IMR-90 (cell line): ENCODE results near the gene OXSR1. TPM values are rescaled to one million over a fixed set of nuclear protein-coding genes. Genes with fewer than 3 reads are reported as not detected.

Source experiments
- ATAC-seq: fragments of 200-7000 bp; cut with Tn5 transposase; 2 replicates; pipeline ENCODE4 v1.9.1; 2020; ENCODE audit warnings: low read depth, mild to moderate bottlenecking, moderate library complexity
- BruUV-seq: library from RNA; stranded (reverse); fragments of 400-500 nt; replicated peaks from 2 replicates; lab custom pipeline; 2021; lab: Mats Ljungman, UMichigan
- CTCF ChIA-PET: fragments of 300-600 bp; formaldehyde crosslinking; extraction: SDS; loops from one replicate; lab custom pipeline; 2021; ENCODE audit warnings: antibody characterized with exemption; lab: Yijun Ruan, JAX
- POLR2A ChIA-PET: fragments of 300-600 bp; sonication (Branson Sonifier 250); formaldehyde crosslinking; loops from one replicate; lab custom pipeline; 2022; ENCODE audit warnings: antibody characterized with exemption; ENCODE audit not compliant: unreplicated experiment; lab: Charles Lee
- DNase-seq: peaks from one replicate; pipeline ENCODE4 v3.0.0; 2013
- H2AFZ ChIP-seq: replicated peaks from 2 replicates; pipeline ENCODE3; 2013; ENCODE audit warnings: low read length, mild to moderate bottlenecking; ENCODE audit not compliant: poor library complexity
- H2AK5ac ChIP-seq: 2 replicates; pipeline ENCODE4 v1.6.1; 2013; ENCODE audit warnings: low read depth, low read length, inconsistent platforms
- H2AK9ac ChIP-seq: replicated peaks from 2 replicates; pipeline ENCODE3; 2013; ENCODE audit warnings: mild to moderate bottlenecking, low read depth, low read length, moderate library complexity; ENCODE audit not compliant: poor library complexity
- H2BK120ac ChIP-seq: 2 replicates; pipeline ENCODE4 v1.6.1; 2013; ENCODE audit warnings: low read depth, low read length, inconsistent platforms
- H2BK15ac ChIP-seq: 3 replicates; pipeline ENCODE4 v1.6.1; 2013; ENCODE audit warnings: low read depth, low read length, inconsistent platforms
- H2BK20ac ChIP-seq: 2 replicates; pipeline ENCODE4 v1.6.1; 2013; ENCODE audit warnings: low read depth, mild to moderate bottlenecking, inconsistent platforms, low read length, moderate library complexity
- H2BK5ac ChIP-seq: 2 replicates; pipeline ENCODE4 v1.6.1; 2013; ENCODE audit warnings: mild to moderate bottlenecking, low read depth, low read length, inconsistent platforms; ENCODE audit not compliant: poor library complexity, severe bottlenecking
- H3K14ac ChIP-seq: replicated peaks from 2 replicates; pipeline ENCODE4 v1.6.1; 2013; ENCODE audit warnings: low read depth, low read length, inconsistent platforms
- H3K18ac ChIP-seq: 2 replicates; pipeline ENCODE4 v1.6.1; 2013; ENCODE audit warnings: low read depth, low read length, control low read depth
- H3K23ac ChIP-seq: 2 replicates; pipeline ENCODE4 v1.6.1; 2013; ENCODE audit warnings: low read depth, low read length, inconsistent platforms
- H3K27ac ChIP-seq: 2 replicates; pipeline ENCODE4 v1.5.1; 2013; ENCODE audit warnings: mild to moderate bottlenecking, control low read depth, low read length; ENCODE audit not compliant: insufficient read depth
- H3K27me3 ChIP-seq: 2 replicates; pipeline ENCODE4 v1.6.1; 2013; ENCODE audit warnings: low read length; ENCODE audit not compliant: control insufficient read depth, insufficient read depth
- H3K36me3 ChIP-seq: 2 replicates; pipeline ENCODE4 v1.6.1; 2013; ENCODE audit warnings: low read length, mixed read lengths; ENCODE audit not compliant: control insufficient read depth, insufficient read depth
- H3K4ac ChIP-seq: 2 replicates; pipeline ENCODE4 v1.6.1; 2013; ENCODE audit warnings: low read depth, low read length, inconsistent platforms
- H3K4me1 ChIP-seq: 2 replicates; pipeline ENCODE4 v1.6.1; 2013; ENCODE audit warnings: low read length, mixed read lengths; ENCODE audit not compliant: control insufficient read depth, insufficient read depth
- H3K4me2 ChIP-seq: 2 replicates; pipeline ENCODE4 v1.6.1; 2013; ENCODE audit warnings: low read depth, mild to moderate bottlenecking, control low read depth, low read length, moderate library complexity
- H3K4me3 ChIP-seq: 2 replicates; pipeline ENCODE4 v1.5.1; 2013; ENCODE audit warnings: low read depth, mild to moderate bottlenecking, control low read depth, low read length, moderate library complexity; ENCODE audit not compliant: insufficient read depth
- H3K56ac ChIP-seq: 2 replicates; pipeline ENCODE4 v1.6.1; 2013; ENCODE audit warnings: low read length, inconsistent platforms; ENCODE audit not compliant: insufficient read depth; ENCODE audit errors: extremely low read depth
- H3K79me1 ChIP-seq, 2 experiments: 2 replicates each; pipeline ENCODE4 v1.6.1; 2013; ENCODE audit warnings: low read length in 2 of 2, inconsistent platforms in 1 of 2, low read depth in 1 of 2
- H3K9ac ChIP-seq: 2 replicates; pipeline ENCODE4 v1.6.1; 2013; ENCODE audit warnings: low read depth, low read length, control low read depth
- H3K9me1 ChIP-seq: 2 replicates; pipeline ENCODE4 v1.6.1; 2013; ENCODE audit warnings: low read length, inconsistent platforms; ENCODE audit not compliant: insufficient read depth
- H3K9me3 ChIP-seq: 2 replicates; pipeline ENCODE4 v1.6.1; 2013; ENCODE audit warnings: low read length; ENCODE audit not compliant: control insufficient read depth, insufficient read depth
- H4K20me1 ChIP-seq: 2 replicates; pipeline ENCODE4 v1.6.1; 2013; ENCODE audit warnings: low read length, inconsistent platforms; ENCODE audit not compliant: insufficient read depth
- H4K5ac ChIP-seq: 2 replicates; pipeline ENCODE4 v1.6.1; 2013; ENCODE audit warnings: mild to moderate bottlenecking, low read depth, low read length, control low read depth
- H4K8ac ChIP-seq, 2 experiments: 2 replicates each; pipeline ENCODE4 v1.6.1; 2013; ENCODE audit warnings: low read depth in 2 of 2, low read length in 2 of 2, control low read depth in 1 of 2, inconsistent platforms in 1 of 2
- H4K91ac ChIP-seq: 2 replicates; pipeline ENCODE4 v1.6.1; 2013; ENCODE audit warnings: low read depth, low read length, inconsistent platforms; ENCODE audit not compliant: insufficient read depth
- BHLHE40 ChIP-seq: fragments of 150-350 bp; IDR thresholded peaks from 2 replicates; pipeline ENCODE4 v1.6.1; 2016; ENCODE audit warnings: mild to moderate bottlenecking, low read depth, low read length
- CEBPB ChIP-seq: IDR thresholded peaks from 2 replicates; pipeline ENCODE4 v1.6.1; 2012; ENCODE audit warnings: low read depth, low read length, improper control_type of control experiment
- CHD1 ChIP-seq: IDR thresholded peaks from 2 replicates; pipeline ENCODE4 v1.6.1; 2012; ENCODE audit warnings: low read depth, low read length, improper control_type of control experiment
- FOS ChIP-seq: fragments of 150-350 bp; IDR thresholded peaks from 2 replicates; pipeline ENCODE4 v1.6.1; 2016; ENCODE audit warnings: low read depth, low read length
- MAFK ChIP-seq: IDR thresholded peaks from 2 replicates; pipeline ENCODE4 v1.6.1; 2012; ENCODE audit warnings: low read depth, low read length, improper control_type of control experiment
- MAZ ChIP-seq: IDR thresholded peaks from 2 replicates; pipeline ENCODE4 v1.6.1; 2012; ENCODE audit warnings: low read depth, mild to moderate bottlenecking, low read length, improper control_type of control experiment, moderate library complexity, borderline replicate concordance
- MXI1 ChIP-seq: IDR thresholded peaks from 2 replicates; pipeline ENCODE4 v1.6.1; 2012; ENCODE audit warnings: low read depth, mild to moderate bottlenecking, low read length, moderate library complexity, borderline replicate concordance
- NFE2L2 ChIP-seq: fragments of 150-350 bp; IDR thresholded peaks from 2 replicates; pipeline ENCODE4 v1.6.1; 2016; ENCODE audit warnings: low read depth, mild to moderate bottlenecking, low read length
- POLR2A ChIP-seq: IDR thresholded peaks from 2 replicates; pipeline ENCODE4 v1.6.1; 2012; ENCODE audit warnings: mild to moderate bottlenecking, low read depth, low read length
- RAD21 ChIP-seq: IDR thresholded peaks from 2 replicates; pipeline ENCODE4 v1.6.1; 2012; ENCODE audit warnings: low read length, improper control_type of control experiment
- RCOR1 ChIP-seq: IDR thresholded peaks from 2 replicates; pipeline ENCODE4 v1.6.1; 2012; ENCODE audit warnings: mild to moderate bottlenecking, low read length, improper control_type of control experiment; ENCODE audit not compliant: insufficient replicate concordance
- RFX5 ChIP-seq: IDR thresholded peaks from 2 replicates; pipeline ENCODE4 v1.8.0; 2012; ENCODE audit warnings: low read depth, mild to moderate bottlenecking, low read length, moderate library complexity
- SMC3 ChIP-seq: fragments of 150-350 bp; IDR thresholded peaks from 2 replicates; pipeline ENCODE4 v1.6.1; 2016; ENCODE audit warnings: low read depth, mild to moderate bottlenecking, antibody characterized with exemption, low read length, moderate library complexity
- WGBS, 2 experiments: methylation state at CpG; one replicate each; pipeline versions ENCODE4 v1.1.5 to v1.1.7; 2013; ENCODE audit warnings: missing lambda C conversion rate in 2 of 2; ENCODE audit not compliant: insufficient read length in 1 of 2; ENCODE audit errors: extremely low coverage in 2 of 2; 5-methylcytosine and 5-hydroxymethylcytosine counted together
- dilution Hi-C: fragments of 300-500 bp; cut with HindIII; formaldehyde crosslinking; loops from one replicate; pipeline ENCODE4 v1.14.3; 2018; ENCODE audit warnings: low sequenced_read_pairs; ENCODE audit not compliant: unreplicated experiment
- in situ Hi-C: fragments of 300-500 bp; cut with MboI; formaldehyde crosslinking; loops from 3 replicates; pipeline ENCODE4 v1.14.3; 2019; ENCODE audit warnings: low sequenced_read_pairs, inconsistent platforms, mixed read lengths
- intact Hi-C: fragments of 100-400 bp; cut with micrococcal nuclease; formaldehyde crosslinking; loops from 2 replicates; pipeline ENCODE4 v1.10.0; 2022
- polyA plus RNA-seq, 3 experiments: library from polyadenylated mRNA; depleted of rRNA; stranded (reverse); fragments of >200 nt; gene quantifications; 2 replicates each; pipeline ENCODE4 v1.2.3, GENCODE V29; 2012; ENCODE audit warnings: low replicate concordance in 1 of 3
- total RNA-seq: library from RNA; depleted of rRNA; stranded (reverse); fragments of >200 nt; gene quantifications from 2 replicates; pipeline ENCODE4 v1.2.3, GENCODE V29; 2012
- TF ChIP-seq, protein P1 (sequence below): fragments of 150-350 bp; IDR thresholded peaks from 2 replicates; pipeline ENCODE4 v1.6.1; 2016; ENCODE audit warnings: low read depth, mild to moderate bottlenecking, low read length, moderate library complexity, borderline replicate concordance
- TF ChIP-seq, protein P2 (sequence below): conservative IDR thresholded peaks from 2 replicates; pipeline ENCODE4 v1.5.1; 2012; ENCODE audit warnings: mild to moderate bottlenecking, low read depth, low read length, improper control_type of control experiment
- TF ChIP-seq, protein P3 (sequence below): fragments of 150-350 bp; IDR thresholded peaks from 2 replicates; pipeline ENCODE4 v1.6.1; 2017; ENCODE audit warnings: mild to moderate bottlenecking, antibody characterized with exemption, low read length, low read depth

The OXSR1 gene
- total and polyA plus RNA-seq, 2 of the 4 experiments (the other 2 are of a cell fraction), result 32.9 to 37.6 TPM

DNA sequence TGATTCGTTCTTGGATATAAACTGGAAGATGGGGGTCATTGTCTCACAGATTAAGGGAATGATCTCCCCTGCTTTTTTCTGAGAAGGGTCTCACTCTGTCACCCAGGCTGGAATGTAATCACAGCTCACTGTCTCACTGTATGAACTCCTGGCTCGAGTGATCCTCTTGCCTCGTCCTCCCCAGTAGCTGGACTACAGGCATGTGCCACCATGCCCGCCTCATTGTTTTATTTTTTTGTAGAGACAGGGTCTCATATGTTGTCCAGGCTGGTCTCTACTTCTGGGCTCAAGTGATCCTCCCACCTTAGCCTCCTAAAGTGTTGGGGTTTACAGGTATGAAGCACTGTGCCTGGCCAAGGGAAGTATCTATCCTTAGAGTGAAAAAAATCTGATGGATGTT is 5.4 kb downstream of the OXSR1 start:
- Histone ChIP-seq H3K56ac (no peak overlapping the region), H4K5ac (no peak overlapping the region), H3K27me3 (no peaks in the 10 kb centered on the region), H3K9me1 (peaks cover 19% of the 10 kb centered on the region), H3K4me3 (no peak overlapping the region), H2BK120ac (no peak overlapping the region), H3K9me3 (no peaks in the 10 kb centered on the region), H3K4me2 (0 out of 2 replicates have a peak overlapping the region, but pooled peaks have one; percentile 5), H3K27ac (no peak overlapping the region), H3K36me3 (no peaks in the 10 kb centered on the region), H4K91ac (no peak overlapping the region), H2BK20ac (no peak overlapping the region; the same call in 1 of the 2 replicates), H2AK9ac (no peak overlapping the region), H3K18ac (peak overlapping the region; percentile 38; the same call in 1 of the 2 replicates), H2AK5ac (peak overlapping the region; percentile 20; the same call in 1 of the 2 replicates), H4K8ac (0 out of 4 replicates have a peak overlapping the region, but pooled peaks of 1 of the 2 experiments have one; percentile 47), H4K20me1 (peaks cover 43% of the 10 kb centered on the region), H3K9ac (no peak overlapping the region), H3K4me1 (peaks cover 16% of the 10 kb centered on the region), H2BK5ac (peak overlapping the region; percentile 14), H2AFZ (no peak overlapping the region), H3K23ac (peak overlapping the region; percentile 13; the same call in 1 of the 2 replicates), H3K79me1 (peaks cover 0 to 39% of the 10 kb centered on the region in 2 experiments; a peak in 2 of 4 replicates), H3K4ac (peak overlapping the region; percentile 41; the same call in 1 of the 2 replicates), H2BK15ac (peak overlapping the region; percentile 24; the same call in 1 of the 3 replicates), H3K14ac (peak overlapping the region; percentile 24)
- DNase-seq, result no peak
- no TSS peak for BruUV-seq
- dilution Hi-C loops (no loop called here), in situ Hi-C loops (no loop called here), intact Hi-C loops (no loop called here)
- POLR2A ChIA-PET, result interaction anchor here (0.7 kb wide), 2 partner anchors 71 to 196 kb away, joined by 3 read pairs; no protein-coding TSS in a partner anchor
- no CpG with 5 or more reads among the region's 4 CpGs for WGBS, 2 experiments
- no peak for TF ChIP-seq MAZ
- no peak for TF ChIP-seq MXI1
- TF ChIP-seq, protein P1, sequence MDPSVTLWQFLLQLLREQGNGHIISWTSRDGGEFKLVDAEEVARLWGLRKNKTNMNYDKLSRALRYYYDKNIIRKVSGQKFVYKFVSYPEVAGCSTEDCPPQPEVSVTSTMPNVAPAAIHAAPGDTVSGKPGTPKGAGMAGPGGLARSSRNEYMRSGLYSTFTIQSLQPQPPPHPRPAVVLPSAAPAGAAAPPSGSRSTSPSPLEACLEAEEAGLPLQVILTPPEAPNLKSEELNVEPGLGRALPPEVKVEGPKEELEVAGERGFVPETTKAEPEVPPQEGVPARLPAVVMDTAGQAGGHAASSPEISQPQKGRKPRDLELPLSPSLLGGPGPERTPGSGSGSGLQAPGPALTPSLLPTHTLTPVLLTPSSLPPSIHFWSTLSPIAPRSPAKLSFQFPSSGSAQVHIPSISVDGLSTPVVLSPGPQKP, result no peak
- TF ChIP-seq RAD21, result no peak
- no peak for TF ChIP-seq BHLHE40
- no peak for TF ChIP-seq CHD1
- TF ChIP-seq, protein P2, sequence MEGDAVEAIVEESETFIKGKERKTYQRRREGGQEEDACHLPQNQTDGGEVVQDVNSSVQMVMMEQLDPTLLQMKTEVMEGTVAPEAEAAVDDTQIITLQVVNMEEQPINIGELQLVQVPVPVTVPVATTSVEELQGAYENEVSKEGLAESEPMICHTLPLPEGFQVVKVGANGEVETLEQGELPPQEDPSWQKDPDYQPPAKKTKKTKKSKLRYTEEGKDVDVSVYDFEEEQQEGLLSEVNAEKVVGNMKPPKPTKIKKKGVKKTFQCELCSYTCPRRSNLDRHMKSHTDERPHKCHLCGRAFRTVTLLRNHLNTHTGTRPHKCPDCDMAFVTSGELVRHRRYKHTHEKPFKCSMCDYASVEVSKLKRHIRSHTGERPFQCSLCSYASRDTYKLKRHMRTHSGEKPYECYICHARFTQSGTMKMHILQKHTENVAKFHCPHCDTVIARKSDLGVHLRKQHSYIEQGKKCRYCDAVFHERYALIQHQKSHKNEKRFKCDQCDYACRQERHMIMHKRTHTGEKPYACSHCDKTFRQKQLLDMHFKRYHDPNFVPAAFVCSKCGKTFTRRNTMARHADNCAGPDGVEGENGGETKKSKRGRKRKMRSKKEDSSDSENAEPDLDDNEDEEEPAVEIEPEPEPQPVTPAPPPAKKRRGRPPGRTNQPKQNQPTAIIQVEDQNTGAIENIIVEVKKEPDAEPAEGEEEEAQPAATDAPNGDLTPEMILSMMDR, result no peak
- TF ChIP-seq CEBPB, result no peak
- TF ChIP-seq RCOR1, result no peak
- TF ChIP-seq FOS, result no peak
- TF ChIP-seq POLR2A, result no peak
- TF ChIP-seq, protein P3, sequence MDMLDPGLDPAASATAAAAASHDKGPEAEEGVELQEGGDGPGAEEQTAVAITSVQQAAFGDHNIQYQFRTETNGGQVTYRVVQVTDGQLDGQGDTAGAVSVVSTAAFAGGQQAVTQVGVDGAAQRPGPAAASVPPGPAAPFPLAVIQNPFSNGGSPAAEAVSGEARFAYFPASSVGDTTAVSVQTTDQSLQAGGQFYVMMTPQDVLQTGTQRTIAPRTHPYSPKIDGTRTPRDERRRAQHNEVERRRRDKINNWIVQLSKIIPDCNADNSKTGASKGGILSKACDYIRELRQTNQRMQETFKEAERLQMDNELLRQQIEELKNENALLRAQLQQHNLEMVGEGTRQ, result no peak
- TF ChIP-seq SMC3, result no peak
- no peak for TF ChIP-seq MAFK
- TF ChIP-seq RFX5, result no peak
- no peak for TF ChIP-seq NFE2L2
- CTCF ChIA-PET, result interaction anchor here (1.5 kb wide), 1 partner anchor 22 kb away, joined by 4 read pairs; no protein-coding TSS in a partner anchor
- no peak for ATAC-seq
